DMS53 (cell line): ENCODE data around the gene SACM1L.

ENCODE experiments used
- DNase-seq: peaks from one replicate; lab custom pipeline; 2025; lab: John Stamatoyannopoulos, UW

Gene SACM1L, protein sequence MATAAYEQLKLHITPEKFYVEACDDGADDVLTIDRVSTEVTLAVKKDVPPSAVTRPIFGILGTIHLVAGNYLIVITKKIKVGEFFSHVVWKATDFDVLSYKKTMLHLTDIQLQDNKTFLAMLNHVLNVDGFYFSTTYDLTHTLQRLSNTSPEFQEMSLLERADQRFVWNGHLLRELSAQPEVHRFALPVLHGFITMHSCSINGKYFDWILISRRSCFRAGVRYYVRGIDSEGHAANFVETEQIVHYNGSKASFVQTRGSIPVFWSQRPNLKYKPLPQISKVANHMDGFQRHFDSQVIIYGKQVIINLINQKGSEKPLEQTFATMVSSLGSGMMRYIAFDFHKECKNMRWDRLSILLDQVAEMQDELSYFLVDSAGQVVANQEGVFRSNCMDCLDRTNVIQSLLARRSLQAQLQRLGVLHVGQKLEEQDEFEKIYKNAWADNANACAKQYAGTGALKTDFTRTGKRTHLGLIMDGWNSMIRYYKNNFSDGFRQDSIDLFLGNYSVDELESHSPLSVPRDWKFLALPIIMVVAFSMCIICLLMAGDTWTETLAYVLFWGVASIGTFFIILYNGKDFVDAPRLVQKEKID

DNA sequence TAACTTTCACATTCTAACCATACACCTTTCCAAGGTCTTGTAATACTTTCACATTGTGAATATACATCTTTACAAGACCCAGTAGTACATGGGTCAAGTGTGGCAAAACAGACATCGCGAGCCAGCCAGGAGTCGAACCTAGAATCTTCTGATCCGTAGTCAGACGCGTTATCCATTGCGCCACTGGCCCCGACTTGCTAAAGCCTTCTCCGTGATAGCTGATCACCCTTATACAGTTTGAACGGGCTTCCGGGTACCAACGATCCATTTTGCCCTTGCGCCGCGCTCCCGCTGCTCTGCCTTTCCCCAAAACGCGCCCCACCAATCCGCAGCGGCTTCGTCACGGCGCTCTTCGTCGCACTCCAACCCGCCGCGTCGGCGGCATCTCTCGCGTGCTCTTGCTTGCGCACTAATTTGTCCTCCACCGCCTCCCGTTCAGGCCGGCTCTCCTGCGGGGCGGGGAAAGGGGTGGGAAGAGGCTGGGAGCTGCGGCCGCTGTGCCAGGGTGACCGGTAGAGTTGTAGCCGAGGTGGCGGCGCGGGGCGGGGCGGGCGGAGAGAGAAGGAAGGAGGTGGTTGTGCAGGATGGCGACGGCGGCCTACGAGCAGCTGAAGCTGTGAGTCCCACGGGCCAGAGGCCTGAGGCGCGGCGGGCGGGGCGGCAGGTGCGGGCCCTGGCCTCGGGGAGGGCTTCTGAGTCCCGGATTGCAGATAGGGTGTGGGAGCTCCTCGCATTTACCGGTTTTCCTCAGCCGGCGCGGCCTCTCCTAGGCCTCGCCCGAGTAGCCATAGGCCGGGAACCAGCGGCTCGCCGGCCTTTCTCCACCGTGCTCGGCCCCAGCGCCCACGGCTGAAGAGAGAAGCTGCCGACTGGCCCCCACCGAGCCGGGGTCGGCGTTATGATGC lies at the start of gene SACM1L:
TSS of gene SACM1L (plus strand) at position 515 of the 905 bp plus-strand sequence. CDS start at position 585, 70 bp downstream.
- peak; percentile 94 for DNase-seq

DNA sequence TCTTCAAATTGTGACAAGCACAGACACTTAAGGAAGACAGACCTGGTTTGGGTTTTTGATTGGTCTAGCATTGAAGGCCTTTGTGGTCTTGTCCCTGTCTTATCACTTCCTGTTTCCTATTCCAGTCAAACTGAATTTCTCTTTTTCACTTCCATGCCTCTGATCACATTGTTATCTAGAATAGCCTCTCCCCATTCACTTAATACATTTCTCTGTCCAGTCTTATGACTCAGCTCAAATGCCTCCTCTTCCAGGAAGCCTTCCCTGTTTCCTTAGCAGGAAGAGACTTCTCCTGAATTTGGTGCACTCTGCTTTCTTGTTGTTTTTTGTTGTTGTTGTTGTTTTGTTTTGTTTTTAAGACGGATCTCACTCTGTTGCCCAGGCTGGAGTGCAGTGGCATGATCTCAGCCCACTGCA lies 49.1 kb upstream of the SACM1L start:
- no peak for DNase-seq

DNA sequence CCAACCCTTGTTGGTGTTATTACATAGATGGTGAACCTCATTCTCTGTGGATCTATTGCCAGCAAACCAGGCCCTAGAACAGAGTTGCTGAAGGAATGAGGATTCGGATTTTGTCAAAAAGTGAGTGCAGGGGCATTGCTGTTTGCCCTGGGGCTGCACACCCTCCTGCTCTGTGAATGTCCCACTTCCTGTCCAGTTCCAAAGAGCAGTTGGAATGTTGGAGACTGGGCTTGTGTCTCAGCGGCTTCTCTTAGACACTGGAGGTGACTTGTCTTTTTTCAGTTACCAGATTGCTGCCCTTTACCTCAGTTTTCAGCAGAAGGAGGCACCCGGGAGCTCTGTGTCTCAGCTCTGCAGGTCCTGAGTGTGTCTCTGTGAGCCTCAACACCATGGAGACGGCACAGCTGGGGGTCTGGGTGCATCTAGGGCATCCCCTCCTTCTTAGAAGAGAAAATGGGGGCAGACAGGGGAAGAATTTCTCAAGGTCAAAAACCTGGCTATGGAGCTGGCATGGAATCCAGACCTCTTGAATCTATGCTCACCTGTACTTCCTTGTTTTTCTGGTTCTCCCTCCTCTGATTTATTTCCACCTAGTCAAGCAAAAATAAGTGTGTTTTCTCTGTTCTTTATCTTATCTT lies 48.4 kb upstream of the SACM1L start:
- peak; percentile 26 for DNase-seq

DNA sequence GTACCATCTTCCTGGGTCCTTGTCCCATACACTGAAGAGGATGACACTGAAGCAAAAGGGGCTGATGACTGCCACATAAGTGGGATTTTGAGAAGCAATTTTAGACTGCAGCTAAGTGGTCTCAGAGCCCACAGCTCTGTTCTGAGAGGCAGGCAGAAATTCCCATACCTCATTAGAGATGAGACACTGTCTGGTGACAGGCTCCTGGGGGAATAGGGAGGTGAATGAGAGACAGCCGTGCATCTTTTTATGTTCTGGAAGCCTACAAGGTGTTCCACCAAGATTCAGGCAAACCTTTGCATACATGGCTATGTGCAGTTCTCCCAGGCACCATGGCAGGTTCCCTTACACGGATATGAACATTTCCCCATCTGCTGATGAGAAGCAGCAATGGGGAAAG lies 47.4 kb upstream of the SACM1L start:
- no peak for DNase-seq

DNA sequence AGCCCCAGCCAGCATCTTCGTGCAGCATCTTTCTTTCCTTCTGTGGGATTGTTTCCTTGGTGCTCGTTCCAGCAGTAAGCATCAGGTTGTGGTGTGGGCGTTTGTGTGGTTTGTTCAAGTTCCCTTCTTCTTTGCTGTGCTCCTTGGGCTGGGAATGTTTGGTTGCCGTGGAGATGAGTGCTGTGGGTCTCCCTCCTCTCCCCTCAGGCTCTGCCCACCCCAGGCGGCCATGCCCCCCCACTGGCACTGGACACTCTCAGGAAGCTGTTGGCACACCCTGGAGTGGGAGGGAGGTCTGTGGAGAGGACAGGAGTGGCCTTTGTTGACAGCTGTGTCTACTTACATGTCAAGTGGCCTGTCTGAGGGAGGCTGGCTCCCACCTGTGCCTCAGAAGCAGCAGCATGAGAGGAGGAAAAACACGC lies 46.5 kb upstream of the SACM1L start:
- DNase-seq: peak; percentile 70

DNA sequence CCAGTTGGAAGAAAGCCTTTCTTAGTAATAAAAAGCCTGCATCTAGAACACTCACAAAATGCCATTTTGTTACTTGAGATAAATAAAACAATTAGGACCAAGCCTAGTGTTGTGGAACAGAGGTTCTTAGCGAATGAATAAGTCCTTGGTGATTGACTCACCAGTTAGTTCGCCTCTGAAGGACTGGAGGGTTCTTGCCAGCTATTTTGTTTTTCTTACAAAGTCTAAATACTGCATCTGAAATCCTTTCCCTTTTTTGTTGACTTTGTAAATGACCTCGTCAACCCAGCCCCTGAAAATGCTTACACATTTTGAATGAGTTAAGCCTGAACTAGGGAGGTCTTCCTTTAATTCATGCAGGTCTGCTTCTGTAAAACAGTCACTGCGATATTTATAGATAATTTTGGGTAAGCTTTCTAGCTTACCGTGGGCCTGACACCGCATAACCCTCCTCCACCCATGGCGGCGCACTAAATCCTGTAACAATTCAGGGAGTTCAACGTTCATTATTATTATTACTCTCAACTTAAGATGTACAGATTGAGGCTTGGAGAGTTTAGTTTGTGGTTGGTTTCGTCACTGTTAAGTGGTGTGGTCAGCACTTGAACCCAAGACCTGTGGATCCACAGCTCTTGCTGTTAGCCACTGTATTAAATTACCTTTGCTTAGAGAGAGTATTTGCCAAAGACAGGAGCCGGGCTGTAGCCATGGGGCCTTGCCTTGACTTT lies 45.0 kb upstream of the SACM1L start:
- DNase-seq: no peak

DNA sequence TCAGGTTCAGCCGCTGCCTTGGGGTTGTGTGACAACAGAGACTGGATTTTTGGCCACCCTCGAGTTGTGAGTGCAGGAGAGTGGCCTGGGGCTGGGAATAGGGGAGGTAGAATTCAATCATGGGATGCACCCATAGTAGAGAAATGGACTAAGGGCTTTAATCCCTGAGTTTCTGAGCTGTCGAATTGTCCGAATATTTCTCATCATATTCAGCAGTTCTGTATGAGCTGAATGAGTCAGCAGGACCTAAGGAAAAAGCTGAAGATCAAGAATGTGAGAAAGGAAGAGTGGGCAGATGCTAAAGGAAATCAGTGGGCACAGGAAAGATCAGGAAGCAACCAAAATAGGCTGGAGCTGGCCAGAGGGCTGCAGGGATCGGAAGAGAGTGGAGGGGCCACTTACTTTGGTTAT lies 44.4 kb upstream of the SACM1L start:
- DNase-seq: no peak

DNA sequence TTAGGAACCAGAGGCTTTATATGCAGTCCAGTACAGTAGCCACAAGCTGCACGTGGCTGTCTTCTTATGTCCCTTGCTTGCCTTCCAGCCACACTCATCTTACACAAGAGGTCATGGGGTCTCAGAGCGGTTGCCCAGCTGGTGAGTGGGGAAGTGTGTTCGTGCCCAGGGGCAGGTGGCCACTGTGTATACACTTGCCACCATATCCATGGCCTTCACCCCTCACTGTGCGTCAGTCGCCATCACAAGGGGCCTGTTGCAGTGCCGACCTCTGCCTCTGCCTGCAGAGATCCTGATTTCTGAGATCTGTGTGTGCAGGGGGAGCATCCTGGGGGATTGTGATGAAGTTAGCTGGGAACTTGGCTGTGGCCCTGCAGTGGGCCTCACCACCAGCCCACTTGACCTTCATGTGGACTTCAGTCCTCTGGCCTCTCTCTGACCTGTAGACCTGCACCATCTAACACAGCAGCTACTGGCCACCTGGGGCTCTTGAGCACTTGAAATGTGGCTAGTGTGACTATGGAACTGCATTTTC lies 43.1 kb upstream of the SACM1L start:
- no peak for DNase-seq

DNA sequence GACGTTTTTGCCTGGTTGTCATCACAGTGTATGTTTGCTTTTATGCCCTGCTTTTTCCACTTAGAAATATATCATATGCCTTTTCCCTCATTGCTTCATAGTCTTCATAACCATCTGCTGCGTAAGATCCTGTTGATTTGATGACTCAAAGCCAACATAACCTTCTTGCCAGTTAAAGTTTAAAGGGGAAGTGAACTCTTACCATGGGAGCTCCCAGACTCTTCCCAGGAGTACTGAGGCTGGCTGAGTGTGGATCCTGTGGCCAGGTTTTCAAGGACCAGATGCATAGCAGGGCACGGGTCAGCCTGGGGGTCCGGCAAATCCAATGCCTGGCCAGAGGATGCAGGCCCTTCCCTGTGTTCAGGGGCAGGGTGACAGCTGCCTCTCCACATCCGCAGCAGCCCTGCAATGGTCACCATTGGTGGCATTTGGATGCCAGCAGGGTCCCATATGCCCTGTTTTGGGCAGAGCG lies 42.0 kb upstream of the SACM1L start:
- peak; percentile 80 for DNase-seq

DNA sequence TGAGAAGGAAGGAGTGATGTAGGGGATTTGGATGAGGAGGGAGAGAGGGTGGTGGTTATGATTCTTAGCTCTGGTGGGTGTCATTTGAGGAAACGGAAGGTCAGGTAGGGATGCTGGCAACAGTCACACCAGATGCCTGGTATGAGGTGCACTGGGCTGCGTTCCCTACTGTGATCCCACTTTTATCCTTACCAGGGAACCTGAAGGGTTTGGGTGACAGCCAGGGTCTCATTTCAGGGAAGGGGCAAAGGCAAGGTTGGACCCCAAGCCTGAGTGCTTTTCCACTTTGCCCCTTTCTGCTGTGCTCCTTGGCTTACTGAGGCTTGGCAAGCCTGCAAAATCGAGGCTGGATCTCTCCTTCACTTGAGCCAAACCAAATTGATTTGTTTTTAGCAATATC lies 36.0 kb upstream of the SACM1L start:
- DNase-seq: no peak

DNA sequence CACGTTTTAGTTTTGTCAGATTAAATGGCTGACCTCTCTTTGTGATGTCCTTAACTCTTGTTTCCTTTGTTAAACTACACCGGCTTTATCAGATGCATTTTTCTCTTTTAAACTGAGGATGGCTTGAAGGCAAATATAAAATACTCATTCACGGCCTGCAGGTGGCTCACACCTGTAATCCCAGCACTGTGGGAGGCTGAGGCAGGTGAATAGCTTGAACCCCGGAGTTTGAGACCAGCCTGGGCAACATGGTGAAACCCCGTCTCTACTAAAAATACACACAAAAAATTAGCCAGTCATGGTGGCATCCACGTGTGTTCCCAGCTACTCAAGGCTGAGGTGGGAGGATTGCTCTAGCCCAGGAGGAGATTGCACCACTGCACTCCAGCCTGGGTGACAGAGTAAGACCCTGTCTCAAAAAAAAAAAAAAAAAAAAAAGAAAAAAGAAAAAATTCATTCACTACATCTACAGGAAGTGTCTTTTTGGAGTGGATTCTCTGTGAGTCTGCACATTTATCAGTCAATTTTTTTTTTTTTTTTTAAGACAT lies 34.7 kb upstream of the SACM1L start:
- no peak for DNase-seq

DNA sequence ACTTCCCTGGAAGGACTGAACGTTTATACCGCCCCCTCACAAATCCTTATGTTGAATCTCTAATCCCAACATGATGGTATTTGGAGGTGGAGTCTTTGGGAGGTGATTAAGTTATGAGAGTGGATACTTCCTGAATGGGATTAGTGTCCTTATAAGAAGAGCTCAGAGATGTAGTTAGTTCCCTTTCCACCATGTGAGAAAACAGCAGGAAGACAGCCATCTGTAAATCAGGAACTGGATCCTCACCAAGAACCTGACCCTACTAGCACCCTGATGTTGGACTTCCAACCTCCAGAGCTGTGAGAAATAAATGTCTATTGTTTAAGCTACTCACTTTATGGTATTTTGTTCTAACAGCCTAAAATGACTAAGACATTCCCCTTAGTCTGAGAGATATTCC lies 33.3 kb upstream of the SACM1L start:
- DNase-seq: no peak

DNA sequence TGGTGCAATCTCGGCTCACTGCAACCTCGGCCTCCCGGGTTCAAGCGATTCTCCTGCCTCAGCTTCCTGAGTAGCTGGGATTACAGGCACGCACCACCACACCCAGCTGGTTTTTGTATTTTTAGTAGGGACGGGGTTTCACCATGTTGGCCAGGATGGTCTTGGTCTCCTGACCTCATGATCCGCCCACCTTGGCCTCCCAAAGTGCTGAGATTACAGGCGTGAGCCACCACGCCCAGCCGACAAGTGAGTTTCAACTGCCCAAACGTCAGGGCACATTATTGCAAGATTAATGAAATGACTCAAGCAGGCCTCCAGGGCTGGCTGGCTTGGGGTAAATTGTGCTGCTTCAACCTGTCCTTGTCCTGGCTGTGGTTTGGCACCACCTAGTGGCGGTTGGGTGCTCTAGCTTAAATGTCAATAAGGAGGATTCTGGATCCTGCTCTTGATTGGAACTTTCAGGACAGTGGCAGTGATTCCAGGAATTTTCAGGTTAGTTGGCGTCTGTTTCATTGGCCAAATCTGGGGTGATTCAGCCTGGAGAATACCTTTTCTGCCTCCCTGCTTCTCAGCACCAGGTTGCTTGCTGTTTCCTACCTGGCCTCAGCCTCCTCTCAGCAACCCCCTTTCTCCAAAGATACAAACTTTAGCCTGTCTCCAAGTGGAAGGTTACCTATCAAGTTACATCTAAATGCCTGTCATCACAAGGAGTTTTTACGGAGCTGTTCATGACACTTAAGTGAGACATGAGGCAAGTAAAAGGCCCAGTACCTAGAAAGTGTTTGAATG lies 32.4 kb upstream of the SACM1L start:
- peak; percentile 83 for DNase-seq

DNA sequence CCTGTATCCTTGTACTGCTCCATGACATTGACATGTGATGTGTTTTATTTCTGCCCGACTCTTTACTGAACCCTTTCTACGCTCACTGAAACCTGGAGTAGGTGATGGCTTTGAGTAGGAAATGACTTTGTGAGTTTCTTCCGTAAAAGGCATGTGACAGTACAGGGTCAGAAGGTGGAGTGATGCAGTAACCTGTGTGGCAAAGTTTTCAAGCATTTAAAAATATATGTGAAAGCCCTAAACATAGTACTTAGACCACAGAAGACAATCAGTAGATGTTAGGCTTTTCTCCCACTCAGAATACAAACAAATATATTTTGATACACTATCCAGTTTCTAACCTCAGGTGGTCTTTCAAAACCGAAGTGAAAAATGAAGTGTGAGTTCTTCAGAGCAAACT lies 31.3 kb upstream of the SACM1L start:
- DNase-seq: no peak

DNA sequence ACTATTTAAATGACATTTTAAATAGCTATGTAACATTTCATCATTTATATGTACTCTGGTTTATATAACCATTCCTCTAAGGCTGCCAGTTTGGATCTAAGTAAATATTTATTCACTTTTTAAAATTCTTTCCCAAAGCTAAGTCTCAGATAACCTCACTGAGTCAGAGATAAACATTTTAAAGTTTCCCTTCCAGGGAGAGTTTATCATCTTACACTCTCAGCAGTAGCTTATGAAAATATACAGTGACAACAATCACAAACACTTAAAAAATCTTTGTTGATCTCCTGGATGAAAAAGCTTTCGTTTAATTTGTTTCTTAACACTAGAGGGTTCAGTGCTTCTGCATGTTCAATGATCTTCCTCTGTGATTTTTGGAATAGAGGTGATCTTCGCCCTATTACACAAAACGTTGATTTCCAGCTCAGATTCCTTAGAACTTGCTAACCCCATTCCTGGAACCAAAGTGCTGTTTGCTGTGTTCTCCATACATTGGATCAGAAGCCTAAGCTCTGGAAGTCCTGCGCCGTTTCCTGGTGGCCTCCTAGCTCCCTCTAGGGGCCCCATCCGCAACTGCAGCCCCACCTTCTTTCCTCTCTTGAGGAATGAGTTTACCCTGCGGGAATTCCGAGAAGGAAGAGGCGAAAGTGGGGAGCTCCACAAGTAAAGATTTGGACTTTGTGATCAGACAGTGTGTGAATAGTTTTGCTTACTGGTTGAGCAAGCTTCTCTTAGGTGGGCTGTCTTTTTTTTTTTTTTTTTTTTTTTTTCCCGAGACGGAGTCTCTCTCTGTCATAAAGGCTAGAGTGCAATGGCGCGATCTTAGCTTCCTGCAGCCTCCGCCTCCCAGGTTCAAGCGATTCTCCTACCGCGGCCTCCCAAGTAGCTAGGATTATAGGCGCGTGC lies 29.3 kb upstream of the SACM1L start:
- peak; percentile 51 for DNase-seq

DNA sequence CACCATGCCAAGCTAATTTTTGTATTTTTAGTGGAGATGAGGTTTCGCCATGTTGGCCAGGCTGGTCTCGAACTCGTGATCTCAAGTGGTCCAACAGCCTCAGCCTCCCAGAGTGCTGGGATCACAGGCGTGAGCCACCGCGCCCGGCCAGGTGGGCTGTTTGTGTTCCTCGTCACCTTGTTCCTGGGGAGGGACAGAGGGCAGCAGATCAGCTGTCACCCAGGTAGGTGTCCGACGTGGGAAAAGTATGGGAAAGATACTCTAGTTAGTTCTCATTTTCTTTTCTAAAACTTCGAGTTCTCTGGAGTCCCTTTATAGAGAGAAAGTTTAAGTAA lies 28.7 kb upstream of the SACM1L start:
- DNase-seq: no peak

DNA sequence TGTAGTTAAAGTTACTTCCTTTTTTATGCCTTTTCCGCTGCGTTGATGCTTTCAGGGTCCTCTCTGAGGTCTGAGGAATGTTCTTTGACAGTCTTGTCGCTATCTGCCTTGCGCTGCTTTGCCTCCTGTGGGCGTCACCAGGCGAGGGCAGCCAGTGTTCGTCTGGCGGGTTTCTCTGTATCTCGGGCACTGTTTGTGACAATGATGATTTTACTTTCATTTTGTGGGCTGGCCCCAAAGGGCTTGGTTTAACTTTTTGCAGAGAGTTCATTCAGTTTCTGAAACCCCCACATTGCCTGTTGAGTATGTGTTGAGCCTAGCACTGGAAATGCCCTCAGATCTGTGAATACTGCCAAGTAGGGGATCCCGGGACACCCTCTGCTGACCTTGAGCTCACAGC lies 24.6 kb upstream of the SACM1L start:
- DNase-seq: no peak

DNA sequence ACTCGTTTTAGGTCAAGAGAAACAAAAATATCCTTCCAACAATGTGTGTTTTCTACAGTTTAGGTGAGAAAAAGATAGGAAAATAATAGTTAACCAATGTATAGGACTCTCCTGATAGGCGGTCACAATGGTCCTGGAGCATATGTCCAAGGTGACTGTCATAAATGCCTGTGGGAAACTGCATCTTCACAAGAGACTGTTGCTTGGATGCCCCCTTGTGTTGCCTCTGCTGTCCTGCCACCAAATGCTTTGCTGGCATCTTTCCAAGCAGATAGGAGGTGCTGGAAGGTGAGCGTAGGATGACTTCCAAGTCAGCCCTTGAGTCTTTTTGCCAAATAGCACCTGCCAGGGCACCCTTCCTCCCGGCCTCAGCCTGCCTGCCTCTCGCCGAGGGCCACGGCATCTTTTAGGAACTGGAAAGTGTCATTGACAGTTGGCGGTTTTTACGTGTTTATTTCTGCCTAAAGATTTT lies 24.1 kb upstream of the SACM1L start:
- DNase-seq: peak; percentile 45
